Measurements from ENCODE around the gene GDNF.

DNA sequence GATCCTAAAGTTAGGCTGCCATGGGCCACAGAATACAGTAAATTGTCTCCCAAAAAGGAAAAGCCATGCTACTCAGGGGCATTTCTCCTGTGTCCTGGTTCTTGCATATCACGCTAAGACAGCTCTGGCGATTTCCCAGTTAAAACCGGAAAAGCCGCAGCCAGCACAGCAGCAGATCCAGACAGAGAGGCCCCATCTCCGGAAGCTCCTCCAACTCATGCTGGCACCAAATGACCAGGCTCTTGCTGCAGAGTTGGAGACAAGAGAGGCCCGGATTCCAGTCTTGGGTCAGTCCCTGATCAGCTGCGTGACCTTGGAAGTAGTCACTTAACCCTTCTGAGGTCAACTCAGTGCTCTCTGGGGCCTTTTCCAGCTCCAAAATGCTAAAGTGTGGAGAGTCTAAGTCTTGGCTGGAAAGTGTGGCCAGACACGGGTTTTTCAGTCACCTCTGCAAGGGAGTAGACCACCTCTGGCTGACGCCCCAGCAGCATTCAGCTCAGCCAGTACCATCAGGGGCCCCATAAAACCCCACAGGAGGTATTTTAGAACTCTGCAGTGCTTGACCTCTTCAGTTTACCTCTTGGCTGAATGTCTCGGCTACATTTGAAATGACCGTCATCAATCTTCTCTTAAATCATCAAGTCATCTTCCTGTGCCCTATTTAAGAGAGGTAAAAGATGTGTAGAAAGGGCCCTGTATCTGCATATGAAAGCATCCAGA is 16.2 kb downstream of the GDNF start:
- TF ChIP-seq EZH2 (IDR thresholded peaks at IDR 0.05; ENCODE audit: low read depth): no peak
- TF ChIP-seq, protein P1, sequence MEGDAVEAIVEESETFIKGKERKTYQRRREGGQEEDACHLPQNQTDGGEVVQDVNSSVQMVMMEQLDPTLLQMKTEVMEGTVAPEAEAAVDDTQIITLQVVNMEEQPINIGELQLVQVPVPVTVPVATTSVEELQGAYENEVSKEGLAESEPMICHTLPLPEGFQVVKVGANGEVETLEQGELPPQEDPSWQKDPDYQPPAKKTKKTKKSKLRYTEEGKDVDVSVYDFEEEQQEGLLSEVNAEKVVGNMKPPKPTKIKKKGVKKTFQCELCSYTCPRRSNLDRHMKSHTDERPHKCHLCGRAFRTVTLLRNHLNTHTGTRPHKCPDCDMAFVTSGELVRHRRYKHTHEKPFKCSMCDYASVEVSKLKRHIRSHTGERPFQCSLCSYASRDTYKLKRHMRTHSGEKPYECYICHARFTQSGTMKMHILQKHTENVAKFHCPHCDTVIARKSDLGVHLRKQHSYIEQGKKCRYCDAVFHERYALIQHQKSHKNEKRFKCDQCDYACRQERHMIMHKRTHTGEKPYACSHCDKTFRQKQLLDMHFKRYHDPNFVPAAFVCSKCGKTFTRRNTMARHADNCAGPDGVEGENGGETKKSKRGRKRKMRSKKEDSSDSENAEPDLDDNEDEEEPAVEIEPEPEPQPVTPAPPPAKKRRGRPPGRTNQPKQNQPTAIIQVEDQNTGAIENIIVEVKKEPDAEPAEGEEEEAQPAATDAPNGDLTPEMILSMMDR (conservative IDR thresholded peaks at IDR 0.05): no peak
